H1 (cell line): ENCODE data around the gene CCDC92B. TPM values are rescaled to one million over a fixed set of nuclear protein-coding genes. Genes with fewer than 3 reads are reported as not detected.

Experiments used
- CTCF ChIA-PET: fragments of 300-600 bp; sonication (Branson Sonifier 250); formaldehyde crosslinking; loops from one replicate; lab custom pipeline; 2021; ENCODE audit not compliant: partially characterized antibody; lab: Charles Lee
- POLR2A ChIA-PET: fragments of 300-600 bp; sonication (Branson Sonifier 250); formaldehyde crosslinking; loops from one replicate; lab custom pipeline; 2021; ENCODE audit warnings: inconsistent platforms; ENCODE audit not compliant: partially characterized antibody; lab: Charles Lee
- DNase-seq, 2 experiments: peaks; one replicate each; pipeline versions ENCODE4 v3.0.0 to v3.0.0-alpha.2; 2010 to 2022; ENCODE audit warnings: low spot score in 2 of 2, low read depth in 1 of 2, mixed read lengths in 1 of 2
- FAIRE-seq: peaks from 2 replicates; lab custom pipeline; 2011; peaks lifted over from hg19 to GRCh38; lab: Jason Lieb, UNC
- H2AFZ ChIP-seq: 2 replicates; pipeline ENCODE4 v1.8.1; 2012; ENCODE audit warnings: low read length, inconsistent platforms
- H2AK5ac ChIP-seq: 2 replicates; pipeline ENCODE4 v1.6.1; 2013; ENCODE audit warnings: low read depth, low read length
- H2BK120ac ChIP-seq: replicated peaks from 2 replicates; pipeline ENCODE3; 2013; ENCODE audit warnings: low read depth, low read length, inconsistent platforms
- H2BK12ac ChIP-seq: 2 replicates; pipeline ENCODE4 v1.6.1; 2013; ENCODE audit warnings: low read depth, low read length
- H2BK15ac ChIP-seq: 2 replicates; pipeline ENCODE4 v1.6.1; 2013; ENCODE audit warnings: low read length
- H2BK20ac ChIP-seq: 2 replicates; pipeline ENCODE4 v1.6.1; 2013; ENCODE audit warnings: low read length
- H2BK5ac ChIP-seq: 2 replicates; pipeline ENCODE4 v1.6.1; 2013; ENCODE audit warnings: low read depth, low read length
- H3K14ac ChIP-seq: 2 replicates; pipeline ENCODE4 v1.6.1; 2013; ENCODE audit warnings: inconsistent platforms; ENCODE audit not compliant: insufficient read length
- H3K18ac ChIP-seq: 2 replicates; pipeline ENCODE4 v1.6.1; 2013; ENCODE audit warnings: low read length; ENCODE audit errors: extremely low read depth
- H3K23ac ChIP-seq: 2 replicates; pipeline ENCODE4 v1.6.1; 2013; ENCODE audit warnings: inconsistent platforms; ENCODE audit not compliant: insufficient read length
- H3K23me2 ChIP-seq: 2 replicates; pipeline ENCODE4 v1.6.1; 2013; ENCODE audit warnings: low read depth, low read length
- H3K27ac ChIP-seq: 2 replicates; pipeline ENCODE4 v1.6.1; 2011; ENCODE audit warnings: low read depth, low read length, inconsistent platforms
- H3K27me3 ChIP-seq, 4 experiments: replicated peaks in 1 of 4; 1 replicate in 1 of 4; 2 replicates in 3 of 4; pipeline versions ENCODE4 v1.6.1 to v1.8.1; 2011 to 2013; ENCODE audit warnings: low read length in 3 of 4, mild to moderate bottlenecking in 3 of 4, inconsistent platforms in 2 of 4, mixed read lengths in 2 of 4, moderate library complexity in 1 of 4; ENCODE audit not compliant: control insufficient read depth in 3 of 4, insufficient read depth in 3 of 4; ENCODE audit errors: extremely low read depth in 1 of 4
- H3K36me3 ChIP-seq, 4 experiments: 2 replicates each; pipeline versions ENCODE4 v1.6.1 to v1.8.1; 2011 to 2013; ENCODE audit warnings: mild to moderate bottlenecking in 4 of 4, low read length in 3 of 4, moderate library complexity in 2 of 4, control low read depth in 1 of 4, inconsistent platforms in 1 of 4; ENCODE audit not compliant: insufficient read depth in 4 of 4, control insufficient read depth in 2 of 4
- H3K4ac ChIP-seq: replicated peaks from 2 replicates; pipeline ENCODE3; 2013; ENCODE audit warnings: low read length, low read depth, mixed read lengths, inconsistent platforms; ENCODE audit not compliant: insufficient read length
- H3K4me1 ChIP-seq, 4 experiments: replicated peaks in 1 of 4; 1 replicate in 1 of 4; 2 replicates in 3 of 4; pipeline versions ENCODE4 v1.6.1 to v1.8.1; 2011 to 2013; ENCODE audit warnings: low read length in 3 of 4, inconsistent platforms in 2 of 4, mixed read lengths in 1 of 4; ENCODE audit not compliant: insufficient read depth in 4 of 4, control insufficient read depth in 3 of 4
- H3K4me2 ChIP-seq, 2 experiments: 2 replicates each; pipeline versions ENCODE4 v1.6.1 to v1.8.1; 2011 to 2013; ENCODE audit warnings: low read depth in 2 of 2, low read length in 2 of 2, control low read depth in 1 of 2, inconsistent platforms in 1 of 2, mild to moderate bottlenecking in 1 of 2; ENCODE audit not compliant: insufficient read depth in 1 of 2
- H3K4me3 ChIP-seq, 4 experiments: fragments of 200-600, 300-600 bp in 1 of 4; sonication (generic), shearing (Covaris generic), sonication (Bioruptor Twin) in 1 of 4; 2 replicates each; pipeline versions ENCODE4 v1.5.1 to v1.8.1; 2011 to 2016; ENCODE audit warnings: low read length in 4 of 4, low read depth in 3 of 4, control low read depth in 2 of 4, inconsistent platforms in 2 of 4, mild to moderate bottlenecking in 2 of 4, mixed read lengths in 1 of 4, moderate library complexity in 1 of 4; ENCODE audit not compliant: insufficient read depth in 2 of 4; ENCODE audit errors: extremely low read depth in 1 of 4
- H3K56ac ChIP-seq: replicated peaks from 2 replicates; pipeline ENCODE3; 2013; ENCODE audit warnings: low read depth, mild to moderate bottlenecking, mixed read lengths, low read length, inconsistent platforms; ENCODE audit not compliant: insufficient read length
- H3K79me1 ChIP-seq: 2 replicates; pipeline ENCODE4 v1.6.1; 2013; ENCODE audit warnings: low read depth, low read length, control low read depth
- H3K79me2 ChIP-seq, 2 experiments: 2 replicates each; pipeline versions ENCODE4 v1.6.1 to v1.8.1; 2012 to 2013; ENCODE audit warnings: low read length in 2 of 2, mild to moderate bottlenecking in 2 of 2, inconsistent platforms in 1 of 2; ENCODE audit not compliant: insufficient read depth in 2 of 2, control insufficient read depth in 1 of 2
- H3K9ac ChIP-seq, 4 experiments: replicated peaks in 1 of 4; 1 replicate in 1 of 4; 2 replicates in 3 of 4; pipeline versions ENCODE4 v1.6.1 to v1.8.1; 2011 to 2013; ENCODE audit warnings: low read depth in 3 of 4, low read length in 3 of 4, control low read depth in 2 of 4, mild to moderate bottlenecking in 2 of 4, moderate library complexity in 2 of 4, inconsistent platforms in 1 of 4; ENCODE audit errors: extremely low read depth in 1 of 4
- H3K9me3 ChIP-seq, 2 experiments: 2 replicates each; pipeline versions ENCODE4 v1.6.1 to v1.8.1; 2012 to 2013; ENCODE audit warnings: mild to moderate bottlenecking in 2 of 2, moderate library complexity in 2 of 2, control low read depth in 1 of 2, inconsistent platforms in 1 of 2, low read depth in 1 of 2, low read length in 1 of 2, mixed read lengths in 1 of 2; ENCODE audit not compliant: insufficient read depth in 2 of 2
- H4K20me1 ChIP-seq, 2 experiments: replicated peaks in 1 of 2; 2 replicates each; pipeline versions ENCODE3 to v1.8.1; 2011 to 2013; ENCODE audit warnings: inconsistent platforms in 2 of 2, low read length in 2 of 2, mild to moderate bottlenecking in 1 of 2; ENCODE audit not compliant: insufficient read depth in 2 of 2, control insufficient read depth in 1 of 2
- H4K5ac ChIP-seq: 2 replicates; pipeline ENCODE4 v1.6.1; 2013; ENCODE audit warnings: low read length, low read depth, mixed read lengths, inconsistent platforms; ENCODE audit not compliant: insufficient read length
- H4K8ac ChIP-seq: 2 replicates; pipeline ENCODE4 v1.8.0; 2013; ENCODE audit warnings: mild to moderate bottlenecking, moderate library complexity, low read length, inconsistent platforms; ENCODE audit not compliant: insufficient read depth; ENCODE audit errors: extremely low read depth
- H4K91ac ChIP-seq: replicated peaks from 2 replicates; pipeline ENCODE3; 2013; ENCODE audit warnings: low read length, mixed read lengths, inconsistent platforms; ENCODE audit not compliant: insufficient read length
- CHD2 ChIP-seq: IDR thresholded peaks from 2 replicates; pipeline ENCODE4 v1.6.1; 2012; ENCODE audit warnings: low read length, improper control_type of control experiment
- CTCF ChIP-seq, 3 experiments: IDR thresholded peaks; 1 replicate in 2 of 3; 2 replicates in 1 of 3; pipeline versions ENCODE4 v1.5.1 to v1.6.1; 2011; ENCODE audit warnings: low read length in 3 of 3, mild to moderate bottlenecking in 3 of 3, inconsistent platforms in 2 of 3, low read depth in 1 of 3, moderate library complexity in 1 of 3; ENCODE audit not compliant: insufficient read depth in 1 of 3; ENCODE audit errors: control extremely low read depth in 1 of 3
- RFX5 ChIP-seq: IDR thresholded peaks from 2 replicates; pipeline ENCODE4 v1.6.1; 2011; ENCODE audit warnings: low read depth, low read length, improper control_type of control experiment, borderline replicate concordance
- WGBS, 2 experiments: shearing (Covaris generic) in 1 of 2; methylation state at CpG; one replicate each; pipeline versions ENCODE4 v1.1.6 to v1.1.7; 2013 to 2015; ENCODE audit warnings: low lambda C conversion rate in 2 of 2, mixed read lengths in 2 of 2, inconsistent platforms in 1 of 2, low coverage in 1 of 2, missing lambda C conversion rate in 1 of 2; ENCODE audit not compliant: insufficient replicate concordance in 2 of 2, insufficient coverage in 1 of 2, insufficient read length in 1 of 2; ENCODE audit errors: extremely low coverage in 1 of 2, missing lambda C conversion rate in 1 of 2; 5-methylcytosine and 5-hydroxymethylcytosine counted together
- polyA plus RNA-seq, 7 experiments: library from polyadenylated mRNA; depleted of rRNA in 3 of 7; stranded (reverse) in 5 of 7; unstranded in 2 of 7; fragments of >200 nt in 5 of 7; fragments of 200-250 nt in 2 of 7; gene quantifications; 1 replicate in 5 of 7; 2 replicates in 1 of 7; 4 replicates in 1 of 7; pipeline versions ENCODE4 v1.2.1 to v1.2.3, GENCODE V29; 2011 to 2013; ENCODE audit warnings: missing spikeins in 2 of 7, mixed read lengths in 2 of 7
- total RNA-seq: library from RNA; stranded (reverse); fragmentation: NEBNext Ultra II Directional; extraction: Animal tissue kit (Norgen Biotek cat#: 25700); gene quantifications from 2 replicates; pipeline ENCODE4 v1.2.1, GENCODE V29; 2021

The CCDC92B gene
- total and polyA plus RNA-seq, 2 of the 8 experiments (the other 6 are each of a cell fraction or from before 2014, with no cell fraction given): 5.5 to 12.1 TPM

GRCh38 chr17:2780256-2780655, 30.8 kb upstream of the CCDC92B start:
- Histone ChIP-seq H2AFZ (no peak overlapping the region), H4K8ac (no peak overlapping the region), H3K4ac (no peak overlapping the region), H2BK5ac (no peak overlapping the region), H3K36me3 (no peaks in the 10 kb centered on the region), H3K23ac (no peak overlapping the region), H3K14ac (no peak overlapping the region), H2BK12ac (no peak overlapping the region), H3K27me3 (peaks cover 0 to 5% (median 4%) of the 10 kb centered on the region in 4 experiments; a peak in 2 of 7 replicates), H3K56ac (no peak overlapping the region), H3K4me3 (no peak overlapping the region), H3K4me1 (peaks cover 0 to 7% (median 5%) of the 10 kb centered on the region in 4 experiments; a peak in 4 of 7 replicates), H3K9me3 (no peaks in the 10 kb centered on the region), H3K23me2 (peaks cover 13% of the 10 kb centered on the region), H2BK20ac (no peak overlapping the region), H4K20me1 (peaks cover 0 to 4% of the 10 kb centered on the region in 2 experiments), H3K79me2 (no peaks in the 10 kb centered on the region), H4K5ac (no peak overlapping the region), H2BK15ac (no peak overlapping the region), H3K4me2 (no peak overlapping the region), H2AK5ac (no peak overlapping the region), H3K27ac (no peak overlapping the region), H3K79me1 (no peaks in the 10 kb centered on the region; the same call in 1 of the 2 replicates), H2BK120ac (no peak overlapping the region), H4K91ac (no peak overlapping the region), H3K18ac (no peak overlapping the region), H3K9ac (no peak overlapping the region)
- FAIRE-seq (no peak), DNase-seq (no peak)
- 97% methylated on average over 10 of the region's 12 CpGs; no CpG with 5 or more reads in 1 of the 2 experiments for WGBS, 2 experiments
- POLR2A ChIA-PET: no interaction called here
- TF ChIP-seq CHD2 (no peak), RFX5 (no peak), CTCF (IDR thresholded peaks at IDR 0.05; ENCODE audit: control extremely low read depth in 1 of 3, insufficient read depth in 1 of 3, low read depth in 1 of 3, low read length in 3 of 3) (no peak)
- CTCF ChIA-PET: no interaction called here
